HEK293T (cell line): Measurements from ENCODE around the gene LRRC8A.
"Not testable (repeated sequence)": the region's sequence is repeated elsewhere in the genome, so short reads cannot be mapped to it uniquely, and the experiment has no call there.

Experiments used
- BHLHE40 ChIP-seq: fragments of 450-650 bp; IDR thresholded peaks from 2 replicates; pipeline ENCODE4 v1.6.1; 2016; ENCODE audit warnings: mild to moderate bottlenecking, moderate library complexity, borderline replicate concordance
- TF ChIP-seq, protein P1 (sequence below): fragments of 450-650 bp; IDR thresholded peaks from 2 replicates; pipeline ENCODE4 v1.6.1; 2016

DNA sequence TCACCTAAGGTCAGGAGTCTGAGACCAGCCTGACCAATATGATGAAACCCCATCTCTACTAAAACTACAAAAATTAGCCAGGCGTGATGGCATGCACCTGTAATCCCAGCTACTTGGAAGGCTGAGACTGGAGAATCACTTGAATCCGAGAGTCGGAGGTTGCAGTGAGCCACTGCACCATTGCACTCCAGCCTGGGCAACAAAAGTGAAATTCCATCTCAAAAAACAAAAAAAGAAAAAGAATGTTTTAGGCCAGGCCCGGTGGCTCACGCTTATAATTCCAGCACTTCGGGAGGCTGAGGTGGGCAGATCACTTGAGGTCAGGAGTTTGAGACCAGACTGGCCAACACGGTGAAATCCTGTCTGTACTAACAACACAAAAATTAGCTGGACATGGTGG is 23.5 kb upstream of the LRRC8A start:
- TF ChIP-seq, protein P1, sequence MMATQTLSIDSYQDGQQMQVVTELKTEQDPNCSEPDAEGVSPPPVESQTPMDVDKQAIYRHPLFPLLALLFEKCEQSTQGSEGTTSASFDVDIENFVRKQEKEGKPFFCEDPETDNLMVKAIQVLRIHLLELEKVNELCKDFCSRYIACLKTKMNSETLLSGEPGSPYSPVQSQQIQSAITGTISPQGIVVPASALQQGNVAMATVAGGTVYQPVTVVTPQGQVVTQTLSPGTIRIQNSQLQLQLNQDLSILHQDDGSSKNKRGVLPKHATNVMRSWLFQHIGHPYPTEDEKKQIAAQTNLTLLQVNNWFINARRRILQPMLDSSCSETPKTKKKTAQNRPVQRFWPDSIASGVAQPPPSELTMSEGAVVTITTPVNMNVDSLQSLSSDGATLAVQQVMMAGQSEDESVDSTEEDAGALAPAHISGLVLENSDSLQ: not testable (repeated sequence)
- not testable (repeated sequence) for TF ChIP-seq BHLHE40
